ENCODE data around the gene RPTOR.

Gene RPTOR

DNA sequence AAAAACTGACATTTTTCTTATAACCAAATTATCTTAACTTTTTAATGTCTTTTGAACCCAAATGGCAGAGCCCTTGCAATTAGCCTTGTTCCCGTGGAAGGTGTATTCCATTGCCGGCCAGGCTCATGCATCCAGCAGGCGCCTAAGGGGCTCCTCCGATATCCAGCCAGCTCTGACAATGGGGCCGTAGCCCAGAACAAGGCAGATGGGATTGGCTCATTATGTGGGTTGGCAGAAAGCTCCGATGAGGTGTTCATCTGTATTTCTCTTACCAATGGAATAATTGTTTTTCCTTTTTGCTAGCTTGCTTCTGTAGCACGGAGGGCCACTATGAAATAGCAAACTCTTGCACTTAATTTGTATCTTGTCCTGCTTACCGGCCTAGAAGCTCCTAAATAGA, 238.8 kb downstream of the RPTOR start:
- H3K4me3 ChIP-seq (ENCODE audit: low read depth, low read length) = no peak overlapping the region
- TF ChIP-seq, protein P1, sequence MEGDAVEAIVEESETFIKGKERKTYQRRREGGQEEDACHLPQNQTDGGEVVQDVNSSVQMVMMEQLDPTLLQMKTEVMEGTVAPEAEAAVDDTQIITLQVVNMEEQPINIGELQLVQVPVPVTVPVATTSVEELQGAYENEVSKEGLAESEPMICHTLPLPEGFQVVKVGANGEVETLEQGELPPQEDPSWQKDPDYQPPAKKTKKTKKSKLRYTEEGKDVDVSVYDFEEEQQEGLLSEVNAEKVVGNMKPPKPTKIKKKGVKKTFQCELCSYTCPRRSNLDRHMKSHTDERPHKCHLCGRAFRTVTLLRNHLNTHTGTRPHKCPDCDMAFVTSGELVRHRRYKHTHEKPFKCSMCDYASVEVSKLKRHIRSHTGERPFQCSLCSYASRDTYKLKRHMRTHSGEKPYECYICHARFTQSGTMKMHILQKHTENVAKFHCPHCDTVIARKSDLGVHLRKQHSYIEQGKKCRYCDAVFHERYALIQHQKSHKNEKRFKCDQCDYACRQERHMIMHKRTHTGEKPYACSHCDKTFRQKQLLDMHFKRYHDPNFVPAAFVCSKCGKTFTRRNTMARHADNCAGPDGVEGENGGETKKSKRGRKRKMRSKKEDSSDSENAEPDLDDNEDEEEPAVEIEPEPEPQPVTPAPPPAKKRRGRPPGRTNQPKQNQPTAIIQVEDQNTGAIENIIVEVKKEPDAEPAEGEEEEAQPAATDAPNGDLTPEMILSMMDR (IDR thresholded peaks at IDR 0.05; ENCODE audit: low read depth, low read length, missing control alignments) = no peak
- DNase-seq (ENCODE audit: low read depth) = no peak

DNA sequence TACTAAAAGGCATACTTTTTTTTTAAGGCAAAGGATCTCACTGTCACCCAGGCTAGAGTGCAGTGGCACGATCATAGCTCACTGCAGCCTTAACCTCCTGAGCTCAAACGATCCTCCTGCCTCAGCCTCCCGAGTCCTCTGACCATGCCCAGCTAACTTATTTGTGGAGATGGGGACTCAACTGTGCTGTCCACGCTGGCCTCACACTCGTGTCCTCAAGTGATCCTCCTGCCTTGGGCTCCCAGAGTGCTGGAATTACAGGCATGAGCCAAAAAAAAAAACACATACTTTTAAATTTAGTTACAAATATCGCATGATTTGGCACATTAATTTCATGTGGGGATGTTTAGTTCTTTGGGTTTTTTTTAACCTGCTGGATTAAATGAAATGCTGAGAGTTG, 239.3 kb downstream of the RPTOR start:
- no peak overlapping the region for H3K4me3 ChIP-seq (ENCODE audit: low read depth, low read length)
- DNase-seq (ENCODE audit: low read depth) = no peak
- TF ChIP-seq, protein P1 (IDR thresholded peaks at IDR 0.05; ENCODE audit: low read depth, low read length, missing control alignments) = no peak

DNA sequence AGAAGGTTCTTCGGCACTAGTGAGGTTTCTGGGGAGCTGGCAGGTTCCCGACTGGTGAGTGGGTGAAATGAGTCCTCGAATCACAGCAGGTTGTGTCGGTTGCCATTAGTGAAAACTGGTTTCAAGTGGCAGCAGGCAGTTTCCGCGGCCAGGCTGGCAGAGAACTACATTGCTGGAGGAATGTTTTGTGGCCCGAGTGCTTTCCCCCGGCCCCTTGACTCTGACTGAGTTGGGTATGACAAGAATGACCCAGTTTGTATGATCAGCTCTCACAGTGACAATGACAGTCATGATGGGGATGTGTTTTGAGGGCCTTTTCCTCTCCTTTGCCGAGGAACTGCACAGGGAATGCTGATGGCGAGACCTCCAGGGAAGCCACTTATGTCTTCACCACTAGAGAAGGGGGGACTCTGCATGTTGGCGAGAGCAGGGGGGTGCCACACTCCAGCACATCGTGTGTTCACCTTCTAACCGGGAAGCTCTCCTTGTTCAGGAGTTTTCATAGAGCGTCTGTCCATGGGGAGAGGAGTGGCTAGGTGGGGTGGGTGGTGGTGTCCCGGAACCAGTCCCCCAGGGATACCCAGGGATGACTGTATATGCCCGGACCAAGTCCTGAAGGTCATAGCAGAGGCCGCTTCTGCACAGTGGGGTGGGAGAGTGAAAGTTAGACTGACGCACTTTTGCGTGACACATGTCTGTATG, 241.0 kb downstream of the RPTOR start:
- TF ChIP-seq, protein P1 (IDR thresholded peaks at IDR 0.05; ENCODE audit: low read depth, low read length, missing control alignments) = no peak
- DNase-seq (ENCODE audit: low read depth) = no peak
- H3K4me3 ChIP-seq (ENCODE audit: low read depth, low read length) = no peak overlapping the region

DNA sequence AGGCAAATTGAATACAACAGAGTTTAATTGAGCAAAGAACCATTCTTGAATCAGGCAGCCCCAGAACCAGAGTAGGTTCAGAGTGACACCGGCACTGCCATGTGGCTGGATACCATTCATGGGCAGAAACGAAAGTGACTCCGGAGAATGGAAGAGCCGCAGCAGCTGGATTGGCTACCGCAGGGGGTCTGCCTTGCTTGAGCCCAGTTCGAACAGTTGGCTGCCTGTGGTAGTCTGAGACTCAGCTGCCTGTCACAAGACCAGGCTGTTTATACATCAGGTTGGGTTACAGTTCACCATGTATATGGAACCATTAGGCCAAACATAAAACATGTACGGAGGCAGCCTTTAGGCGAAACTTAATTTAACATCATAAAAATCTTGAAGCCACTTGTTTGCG, 241.8 kb downstream of the RPTOR start:
- no peak for DNase-seq (ENCODE audit: low read depth)
- H3K4me3 ChIP-seq (ENCODE audit: low read depth, low read length) = no peak overlapping the region
- TF ChIP-seq, protein P1 (IDR thresholded peaks at IDR 0.05; ENCODE audit: low read depth, low read length, missing control alignments) = no peak

DNA sequence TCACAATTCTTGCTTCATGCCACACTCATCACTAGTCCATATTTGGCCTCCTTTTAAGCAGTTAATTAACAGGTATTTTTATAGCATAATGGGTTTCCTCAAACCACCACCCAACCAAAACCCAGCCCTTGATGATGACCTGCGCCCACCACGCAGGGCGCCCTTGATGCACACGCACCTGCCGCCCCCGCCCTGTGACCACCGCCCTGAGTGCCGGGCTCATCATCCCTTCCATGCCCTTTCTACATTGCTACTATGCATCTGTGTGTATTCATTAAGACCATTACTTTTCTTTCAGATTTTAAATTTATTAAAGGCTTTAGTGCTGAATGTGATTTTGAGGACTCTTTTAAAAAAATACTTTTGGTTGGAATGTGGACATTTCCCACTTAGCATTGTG, 242.2 kb downstream of the RPTOR start:
- no peak for DNase-seq (ENCODE audit: low read depth)
- TF ChIP-seq, protein P1 (IDR thresholded peaks at IDR 0.05; ENCODE audit: low read depth, low read length, missing control alignments) = no peak
- no peak overlapping the region for H3K4me3 ChIP-seq (ENCODE audit: low read depth, low read length)

DNA sequence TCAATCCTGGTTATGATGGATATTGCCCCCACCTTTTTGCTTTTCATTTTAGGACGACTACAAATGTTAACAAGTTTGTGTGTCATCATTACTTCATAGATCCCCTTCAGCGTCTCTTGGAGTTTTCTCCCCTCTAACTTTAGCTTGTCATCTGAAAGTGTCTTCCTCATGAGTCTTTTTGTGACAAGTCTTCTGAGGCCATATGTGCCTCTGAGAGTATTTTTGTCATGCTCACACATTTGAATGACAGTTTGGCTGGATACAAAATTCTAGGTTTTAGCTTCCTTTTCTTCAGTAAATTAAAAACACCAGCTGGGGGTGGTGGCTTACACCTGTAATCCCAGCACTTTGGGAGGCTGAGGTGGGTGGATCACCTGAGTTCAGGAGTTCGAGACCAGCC, 243.2 kb downstream of the RPTOR start:
- DNase-seq (ENCODE audit: low read depth) = no peak
- H3K4me3 ChIP-seq (ENCODE audit: low read depth, low read length) = no peak overlapping the region
- TF ChIP-seq, protein P1 (IDR thresholded peaks at IDR 0.05; ENCODE audit: low read depth, low read length, missing control alignments) = no peak

DNA sequence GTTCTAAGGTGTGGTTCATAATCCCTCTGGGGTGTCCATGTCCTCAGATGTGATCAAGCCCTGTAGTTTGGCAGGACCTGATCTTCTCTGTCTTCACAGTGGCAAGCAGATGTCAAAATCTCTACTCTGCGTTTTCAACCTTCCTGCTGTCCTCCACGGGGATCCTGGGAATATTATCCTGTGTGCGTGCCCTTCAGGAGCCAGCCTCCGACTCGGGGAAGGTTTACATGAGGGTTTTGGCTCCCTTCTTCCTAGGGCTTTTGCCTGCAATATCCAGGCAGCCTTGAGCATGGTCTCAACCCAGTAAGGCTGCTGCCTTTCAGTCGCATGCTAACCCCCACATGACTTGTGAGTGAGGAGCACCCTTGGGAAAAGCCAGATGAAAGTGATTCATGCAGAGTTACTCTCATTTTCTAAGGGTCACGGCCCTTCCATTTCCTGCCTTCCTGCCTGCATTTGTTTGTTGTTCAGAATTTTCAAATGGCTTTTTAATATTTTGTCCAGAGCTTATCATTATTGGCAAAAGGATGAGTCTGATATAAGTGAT, 244.8 kb downstream of the RPTOR start:
- DNase-seq (ENCODE audit: low read depth) = peak; percentile 45
- no peak overlapping the region; the same call in 1 of the 2 replicates for H3K4me3 ChIP-seq (ENCODE audit: low read depth, low read length)
- TF ChIP-seq, protein P1 (IDR thresholded peaks at IDR 0.05; ENCODE audit: low read depth, low read length, missing control alignments) = no peak

Measured in GM12864 (cell line).